ENCODE results near the gene PCGF2.
"Not testable (repeated sequence)": the region's sequence is repeated elsewhere in the genome, so short reads cannot be mapped to it uniquely, and the experiment has no call there.

The PCGF2 gene

GRCh38 chr17:38748149-38748891 is at the start of gene PCGF2:
PCGF2 (minus strand) TSS chr17:38748336; CDS start chr17:38740402, 7,934 bp downstream.
- DNase-seq: no peak

- DNase-seq: no peak
These were observed 49.7 kb upstream of the PCGF2 start for GRCh38 chr17:38797828-38798227.

GRCh38 chr17:38797158-38797490 is 49.0 kb upstream of the PCGF2 start:
- peak; percentile 27 for DNase-seq

GRCh38 chr17:38796451-38797157 is 48.5 kb upstream of the PCGF2 start:
- DNase-seq: no peak

GRCh38 chr17:38794221-38794620 is 46.1 kb upstream of the PCGF2 start:
- no peak for DNase-seq

GRCh38 chr17:38791162-38791561 is 43.0 kb upstream of the PCGF2 start:
- no peak for DNase-seq

- not testable (repeated sequence) for DNase-seq
These were observed 42.1 kb upstream of the PCGF2 start for GRCh38 chr17:38790148-38790707.

- DNase-seq: no peak
These were observed 41.0 kb upstream of the PCGF2 start for GRCh38 chr17:38789185-38789584.

- DNase-seq: not testable (repeated sequence)
These were observed 39.9 kb upstream of the PCGF2 start for GRCh38 chr17:38787999-38788398.

GRCh38 chr17:38786372-38786771 is 38.2 kb upstream of the PCGF2 start:
- DNase-seq: no peak

- DNase-seq: no peak
These were observed 35.1 kb upstream of the PCGF2 start for GRCh38 chr17:38783227-38783626.

GRCh38 chr17:38779965-38780752 is 32.0 kb upstream of the PCGF2 start:
- DNase-seq: no peak

GRCh38 chr17:38777641-38778250 is 29.6 kb upstream of the PCGF2 start:
- DNase-seq: no peak

GRCh38 chr17:38773258-38773657 is 25.1 kb upstream of the PCGF2 start:
- DNase-seq: no peak

GRCh38 chr17:38768417-38768816 is 20.3 kb upstream of the PCGF2 start:
- DNase-seq: no peak

- no peak for DNase-seq
These were observed 18.2 kb upstream of the PCGF2 start for GRCh38 chr17:38766341-38766740.

- DNase-seq: no peak
These were observed 14.1 kb upstream of the PCGF2 start for GRCh38 chr17:38762231-38762630.

GRCh38 chr17:38761612-38762011 is 13.5 kb upstream of the PCGF2 start:
- no peak for DNase-seq

GRCh38 chr17:38753071-38753506 is 5.0 kb upstream of the PCGF2 start:
- DNase-seq: no peak

- peak; percentile 100 for DNase-seq
These were observed 4.4 kb upstream of the PCGF2 start, which contains the start of gene PSMB3 for GRCh38 chr17:38752308-38753070. PSMB3 (plus strand) TSS chr17:38752741; CDS start chr17:38752827, 86 bp downstream.

GRCh38 chr17:38751808-38752307 is 3.7 kb upstream of the PCGF2 start:
- DNase-seq: peak; percentile 87
